K562 (cell line): ENCODE results near the gene CCL24. TPM values are rescaled to one million over a fixed set of nuclear protein-coding genes. Genes with fewer than 3 reads are reported as not detected.

ENCODE experiments used
- BHLHE40 ChIP-seq: IDR thresholded peaks from 2 replicates; pipeline ENCODE4 v1.6.1; 2011; ENCODE audit warnings: low read length, improper control_type of control experiment
- CBFA2T3 ChIP-seq: fragments of 450-650 bp; IDR thresholded peaks from 2 replicates; pipeline ENCODE4 v1.6.1; 2017
- ELF4 ChIP-seq: fragments of 450-650 bp; formaldehyde crosslinking; IDR thresholded peaks from 2 replicates; pipeline ENCODE4 v1.4.0; 2022; ENCODE audit warnings: missing genetic modification characterization
- HDGF ChIP-seq: fragments of 450-650 bp; IDR thresholded peaks from 2 replicates; pipeline ENCODE4 v1.6.1; 2016
- HMGN3 ChIP-seq: IDR thresholded peaks from 2 replicates; pipeline ENCODE4 v1.6.1; 2011; ENCODE audit warnings: borderline replicate concordance, low read depth, mild to moderate bottlenecking, mixed read lengths, low read length; ENCODE audit not compliant: insufficient read length; ENCODE audit errors: extremely low read depth
- KDM5B ChIP-seq: fragments of 200-600 bp; sonication (generic); IDR thresholded peaks from 2 replicates; pipeline ENCODE4 v1.6.1; 2012; ENCODE audit warnings: low read depth, mild to moderate bottlenecking, moderate library complexity, low read length, control low read depth, inconsistent platforms; ENCODE audit not compliant: insufficient replicate concordance
- KHSRP ChIP-seq: fragments of 450-650 bp; IDR thresholded peaks from 2 replicates; pipeline ENCODE4 v1.6.1; 2017
- NELFE ChIP-seq: IDR thresholded peaks from 2 replicates; pipeline ENCODE4 v1.6.1; 2011; ENCODE audit warnings: mild to moderate bottlenecking; ENCODE audit not compliant: insufficient read depth, insufficient read length
- TAF7 ChIP-seq: fragments of 450-650 bp; IDR thresholded peaks from 2 replicates; pipeline ENCODE4 v1.6.1; 2016; ENCODE audit warnings: missing genetic modification characterization, missing compliant biosample characterization
- YY1 ChIP-seq, 3 experiments: IDR thresholded peaks; 2 replicates each; pipeline ENCODE4 v1.6.1; 2011; ENCODE audit warnings: low read length in 2 of 3, mild to moderate bottlenecking in 2 of 3, moderate library complexity in 2 of 3, borderline replicate concordance in 1 of 3, control low read depth in 1 of 3, low read depth in 1 of 3; ENCODE audit not compliant: insufficient read depth in 3 of 3, insufficient replicate concordance in 2 of 3, control insufficient read depth in 1 of 3, insufficient read length in 1 of 3; ENCODE audit errors: extremely low read depth in 1 of 3
- ZC3H11A ChIP-seq: IDR thresholded peaks from 2 replicates; pipeline ENCODE4 v1.6.1; 2012; ENCODE audit warnings: low read depth, low read length, improper control_type of control experiment
- ZC3H4 ChIP-seq: sonication (generic); formaldehyde crosslinking; IDR thresholded peaks from 2 replicates; pipeline ENCODE4 v1.9.0; 2021; ENCODE audit warnings: missing genetic modification reagents, borderline replicate concordance
- ZNF174 ChIP-seq: fragments of 250-450 bp; sonication (Bioruptor Pico); IDR thresholded peaks from 2 replicates; pipeline ENCODE4 v1.4.0; 2020; ENCODE audit warnings: mild to moderate bottlenecking
- ZNF282 ChIP-seq: sonication (generic); formaldehyde crosslinking; IDR thresholded peaks from 2 replicates; pipeline ENCODE4 v1.8.1; 2023; ENCODE audit warnings: missing genetic modification reagents
- ZNF507 ChIP-seq: conservative IDR thresholded peaks from 2 replicates; pipeline ENCODE4 v1.6.1; 2017; ENCODE audit warnings: missing genetic modification characterization, missing compliant biosample characterization
- ZNF77 ChIP-seq: fragments of 250-450 bp; sonication (Bioruptor Pico); IDR thresholded peaks from 2 replicates; pipeline ENCODE4 v1.5.0; 2020
- ZZZ3 ChIP-seq: fragments of 450-650 bp; IDR thresholded peaks from 2 replicates; pipeline ENCODE4 v1.6.1; 2016; ENCODE audit warnings: antibody characterized with exemption, mild to moderate bottlenecking, moderate library complexity
- polyA plus RNA-seq, 8 experiments: library from polyadenylated mRNA; depleted of rRNA in 4 of 8; stranded (reverse) in 5 of 8; unstranded in 3 of 8; fragments of >200 nt; fragmentation: Nextera tagmentation in 2 of 8; fragmentation: Illumina TruSeq in 1 of 8; extraction: Ambion mirVana in 2 of 8; extraction: Trizol in 1 of 8; gene quantifications; 2 replicates each; pipeline versions ENCODE4 v1.2.1 to v1.2.3, GENCODE V29; 2011 to 2014; ENCODE audit warnings: inconsistent platforms in 1 of 8, missing spikeins in 1 of 8
- total RNA-seq, 7 experiments: library from RNA; depleted of rRNA in 6 of 7; stranded (reverse); fragments of >200 nt in 6 of 7; fragmentation: Illumina TruSeq in 2 of 7; extraction: Trizol in 2 of 7; gene quantifications; 2 replicates each; pipeline versions ENCODE4 v1.2.1 to v1.2.3, GENCODE V29; 2011 to 2021; ENCODE audit warnings: low replicate concordance in 1 of 7
- TF ChIP-seq, protein P1 (sequence below): sonication (generic); formaldehyde crosslinking; IDR thresholded peaks from 2 replicates; pipeline ENCODE4 v1.4.0; 2020; ENCODE audit warnings: mild to moderate bottlenecking, missing genetic modification reagents
- TF ChIP-seq, protein P2 (sequence below): sonication (generic); formaldehyde crosslinking; IDR thresholded peaks from 2 replicates; pipeline ENCODE4 v1.8.1; 2022; ENCODE audit warnings: missing genetic modification reagents
- TF ChIP-seq, protein P3 (sequence below), 2 experiments: fragments of 200-800 bp in 1 of 2; sonication (Bioruptor generic) in 1 of 2; sonication (generic) in 1 of 2; formaldehyde crosslinking in 1 of 2; IDR thresholded peaks in 1 of 2; conservative IDR thresholded peaks in 1 of 2; 2 replicates each; pipeline versions ENCODE4 v1.5.0 to v1.6.1; 2016 to 2020; ENCODE audit warnings: missing compliant biosample characterization in 1 of 2, missing genetic modification characterization in 1 of 2, missing genetic modification reagents in 1 of 2

CCL24 gene
- total and polyA plus RNA-seq, 9 of the 15 experiments (the other 6 are each of a cell fraction or from before 2014, with no cell fraction given): 0.45 to 3.6 (median 0.95) TPM; not detected in 1

DNA sequence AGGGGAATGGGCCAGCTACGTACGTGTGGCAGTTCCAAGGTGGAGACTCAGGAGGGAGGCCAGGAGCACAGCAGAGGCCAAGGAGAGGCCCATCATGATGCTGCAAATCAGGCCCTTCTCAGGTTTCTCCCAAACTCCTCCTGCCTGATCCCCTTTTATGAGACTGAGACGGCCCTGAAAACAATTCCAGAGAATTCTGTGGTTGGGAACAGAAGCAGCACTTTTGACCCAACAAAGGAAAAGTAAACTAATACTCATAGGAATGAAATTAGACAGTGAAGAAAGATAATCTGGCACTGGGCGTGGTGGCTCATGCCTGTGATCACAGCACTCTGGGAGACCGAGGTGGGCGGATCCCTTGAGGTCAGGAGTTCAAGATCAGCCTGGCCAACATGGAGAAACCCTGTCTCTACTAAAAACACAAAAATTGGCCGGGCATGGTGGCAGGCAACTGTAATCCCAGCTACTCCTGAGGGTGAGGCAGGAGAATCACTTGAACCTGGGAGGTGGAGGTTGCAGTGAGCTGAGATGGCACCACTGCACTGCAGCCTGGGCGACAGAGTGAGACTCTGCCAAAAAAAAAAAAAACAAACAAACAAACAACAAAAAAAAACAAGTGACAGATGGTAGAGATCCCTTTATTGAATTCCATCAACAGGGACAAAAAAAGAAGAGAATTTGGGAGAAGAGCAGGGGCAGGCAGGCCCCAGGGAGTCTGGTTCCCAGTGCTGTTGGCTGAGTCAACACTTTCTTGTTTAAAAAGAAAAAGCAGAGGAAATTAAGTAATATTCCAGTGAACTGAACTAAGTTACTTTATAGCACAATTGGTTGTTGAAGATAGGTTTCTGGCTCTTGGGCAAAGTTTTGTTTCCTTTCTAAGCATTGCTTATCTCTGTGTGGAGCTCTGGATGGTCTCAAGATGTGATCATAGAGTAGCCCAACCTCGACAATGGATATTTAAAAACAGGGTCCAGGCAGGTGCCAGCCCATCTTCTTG is 41.2 kb downstream of the CCL24 start, which contains the start of gene CCL26 (continued):
- TF ChIP-seq, protein P1, sequence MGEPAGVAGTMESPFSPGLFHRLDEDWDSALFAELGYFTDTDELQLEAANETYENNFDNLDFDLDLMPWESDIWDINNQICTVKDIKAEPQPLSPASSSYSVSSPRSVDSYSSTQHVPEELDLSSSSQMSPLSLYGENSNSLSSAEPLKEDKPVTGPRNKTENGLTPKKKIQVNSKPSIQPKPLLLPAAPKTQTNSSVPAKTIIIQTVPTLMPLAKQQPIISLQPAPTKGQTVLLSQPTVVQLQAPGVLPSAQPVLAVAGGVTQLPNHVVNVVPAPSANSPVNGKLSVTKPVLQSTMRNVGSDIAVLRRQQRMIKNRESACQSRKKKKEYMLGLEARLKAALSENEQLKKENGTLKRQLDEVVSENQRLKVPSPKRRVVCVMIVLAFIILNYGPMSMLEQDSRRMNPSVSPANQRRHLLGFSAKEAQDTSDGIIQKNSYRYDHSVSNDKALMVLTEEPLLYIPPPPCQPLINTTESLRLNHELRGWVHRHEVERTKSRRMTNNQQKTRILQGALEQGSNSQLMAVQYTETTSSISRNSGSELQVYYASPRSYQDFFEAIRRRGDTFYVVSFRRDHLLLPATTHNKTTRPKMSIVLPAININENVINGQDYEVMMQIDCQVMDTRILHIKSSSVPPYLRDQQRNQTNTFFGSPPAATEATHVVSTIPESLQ (CRISPR knock-in tag): no peak
- TF ChIP-seq ZNF174: no peak
- TF ChIP-seq, protein P2, sequence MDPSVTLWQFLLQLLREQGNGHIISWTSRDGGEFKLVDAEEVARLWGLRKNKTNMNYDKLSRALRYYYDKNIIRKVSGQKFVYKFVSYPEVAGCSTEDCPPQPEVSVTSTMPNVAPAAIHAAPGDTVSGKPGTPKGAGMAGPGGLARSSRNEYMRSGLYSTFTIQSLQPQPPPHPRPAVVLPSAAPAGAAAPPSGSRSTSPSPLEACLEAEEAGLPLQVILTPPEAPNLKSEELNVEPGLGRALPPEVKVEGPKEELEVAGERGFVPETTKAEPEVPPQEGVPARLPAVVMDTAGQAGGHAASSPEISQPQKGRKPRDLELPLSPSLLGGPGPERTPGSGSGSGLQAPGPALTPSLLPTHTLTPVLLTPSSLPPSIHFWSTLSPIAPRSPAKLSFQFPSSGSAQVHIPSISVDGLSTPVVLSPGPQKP (CRISPR knock-in tag): no peak
- TF ChIP-seq TAF7 (tag): no peak
- TF ChIP-seq HMGN3: no peak
- no peak for TF ChIP-seq ZC3H4 (CRISPR knock-in tag)
- no peak for TF ChIP-seq ZNF77 (CRISPR knock-in tag)
- TF ChIP-seq, protein P3, sequence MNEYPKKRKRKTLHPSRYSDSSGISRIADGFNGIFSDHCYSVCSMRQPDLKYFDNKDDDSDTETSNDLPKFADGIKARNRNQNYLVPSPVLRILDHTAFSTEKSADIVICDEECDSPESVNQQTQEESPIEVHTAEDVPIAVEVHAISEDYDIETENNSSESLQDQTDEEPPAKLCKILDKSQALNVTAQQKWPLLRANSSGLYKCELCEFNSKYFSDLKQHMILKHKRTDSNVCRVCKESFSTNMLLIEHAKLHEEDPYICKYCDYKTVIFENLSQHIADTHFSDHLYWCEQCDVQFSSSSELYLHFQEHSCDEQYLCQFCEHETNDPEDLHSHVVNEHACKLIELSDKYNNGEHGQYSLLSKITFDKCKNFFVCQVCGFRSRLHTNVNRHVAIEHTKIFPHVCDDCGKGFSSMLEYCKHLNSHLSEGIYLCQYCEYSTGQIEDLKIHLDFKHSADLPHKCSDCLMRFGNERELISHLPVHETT (CRISPR knock-in tag; conservative IDR thresholded peaks at IDR 0.05 in 1 of 2, IDR thresholded peaks at IDR 0.05 in 1 of 2): 0 out of 4 replicates have a peak, but pooled peaks of 1 of the 2 experiments have one; percentile 61
- TF ChIP-seq ZZZ3: no peak
- no peak for TF ChIP-seq BHLHE40
- no peak for TF ChIP-seq KDM5B
- 0 out of 2 replicates have a peak, but pooled peaks have one; percentile 51 for TF ChIP-seq HDGF
- no peak for TF ChIP-seq ZNF507
- no peak for TF ChIP-seq ELF4
- TF ChIP-seq NELFE: no peak
- no peak; the same call in 1 of the 2 replicates for TF ChIP-seq CBFA2T3
- TF ChIP-seq ZC3H11A: no peak
- no peak for TF ChIP-seq ZNF282
- TF ChIP-seq KHSRP: 0 out of 2 replicates have a peak, but pooled peaks have one; percentile 21
- TF ChIP-seq YY1 (IDR thresholded peaks at IDR 0.05; ENCODE audit: borderline replicate concordance in 1 of 3, control insufficient read depth in 1 of 3, extremely low read depth in 1 of 3, insufficient read depth in 3 of 3, insufficient read length in 1 of 3, insufficient replicate concordance in 2 of 3, low read depth in 1 of 3, low read length in 2 of 3): peak in 1 of 3 experiments; percentile 5
